ENCODE results near the gene ZNF460.

DNA sequence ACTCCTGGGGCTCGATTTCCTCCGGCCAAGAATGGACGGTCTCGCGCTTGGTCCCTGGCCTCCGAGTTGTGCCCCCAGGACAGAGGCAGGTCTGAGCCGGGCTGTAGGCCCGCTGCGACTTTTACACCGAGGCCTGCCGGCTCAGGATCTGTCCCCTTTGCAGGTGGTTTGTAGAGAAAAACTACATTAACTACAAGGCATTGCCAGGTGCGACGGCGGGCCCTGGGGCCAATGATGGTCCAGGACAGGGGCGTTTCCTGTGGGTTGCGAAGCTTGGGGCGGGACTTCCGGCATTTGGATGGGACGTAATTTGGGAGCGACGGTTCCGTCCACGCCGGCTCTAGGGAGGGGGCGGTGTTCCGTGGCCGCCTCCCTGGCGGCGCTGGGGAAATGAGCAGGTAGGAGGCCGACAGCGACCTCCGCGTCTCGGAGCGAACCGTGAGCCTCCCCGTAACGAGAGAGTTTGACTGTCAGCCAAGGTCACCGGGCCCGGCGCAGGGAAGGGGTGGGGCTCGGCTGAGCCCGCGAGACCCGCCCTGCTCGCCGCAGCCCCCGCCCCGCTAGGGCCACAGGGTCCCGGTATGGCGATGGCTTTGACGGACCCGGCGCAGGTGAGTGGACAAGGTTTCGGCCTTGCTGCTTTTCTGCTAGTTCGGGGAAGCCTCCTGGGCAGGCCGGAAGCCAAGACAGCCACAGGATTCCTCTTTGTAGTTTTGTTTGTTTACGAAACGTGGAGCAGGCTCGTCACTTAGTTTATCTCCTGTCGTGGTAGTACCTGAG, 39.8 kb upstream of the ZNF460 start, which contains the start of gene ZNF805:
- TF ChIP-seq, protein P1, sequence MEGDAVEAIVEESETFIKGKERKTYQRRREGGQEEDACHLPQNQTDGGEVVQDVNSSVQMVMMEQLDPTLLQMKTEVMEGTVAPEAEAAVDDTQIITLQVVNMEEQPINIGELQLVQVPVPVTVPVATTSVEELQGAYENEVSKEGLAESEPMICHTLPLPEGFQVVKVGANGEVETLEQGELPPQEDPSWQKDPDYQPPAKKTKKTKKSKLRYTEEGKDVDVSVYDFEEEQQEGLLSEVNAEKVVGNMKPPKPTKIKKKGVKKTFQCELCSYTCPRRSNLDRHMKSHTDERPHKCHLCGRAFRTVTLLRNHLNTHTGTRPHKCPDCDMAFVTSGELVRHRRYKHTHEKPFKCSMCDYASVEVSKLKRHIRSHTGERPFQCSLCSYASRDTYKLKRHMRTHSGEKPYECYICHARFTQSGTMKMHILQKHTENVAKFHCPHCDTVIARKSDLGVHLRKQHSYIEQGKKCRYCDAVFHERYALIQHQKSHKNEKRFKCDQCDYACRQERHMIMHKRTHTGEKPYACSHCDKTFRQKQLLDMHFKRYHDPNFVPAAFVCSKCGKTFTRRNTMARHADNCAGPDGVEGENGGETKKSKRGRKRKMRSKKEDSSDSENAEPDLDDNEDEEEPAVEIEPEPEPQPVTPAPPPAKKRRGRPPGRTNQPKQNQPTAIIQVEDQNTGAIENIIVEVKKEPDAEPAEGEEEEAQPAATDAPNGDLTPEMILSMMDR (IDR thresholded peaks at IDR 0.05 in 8 of 11, conservative IDR thresholded peaks at IDR 0.05 in 3 of 11), result peak in 6 of 11 experiments; percentile 28 to 49 (median 36)
- peak; percentile 92 to 95 (median 92) for TF ChIP-seq POLR2AphosphoS5 (IDR thresholded peaks at IDR 0.05)

Measured in spleen (tissue), 7 donors.